Dermis microvascular lymphatic vessel endothelial cell (primary cell): ENCODE results near the gene UBB. TPM values are rescaled to one million over a fixed set of nuclear protein-coding genes. Genes with fewer than 3 reads are reported as not detected.
A peak's percentile ranks its signal among the peaks of the same experiment; 100 is the strongest.

Experiments used
- DNase-seq, 2 donors: peaks; one replicate each; pipeline versions ENCODE4 v3.0.0 to v3.0.0-alpha.2; 2010; ENCODE audit warnings: low read depth in 2 of 2
- total RNA-seq: library from RNA; depleted of rRNA; stranded (reverse); fragments of >200 nt; gene quantifications from 2 replicates; pipeline ENCODE4 v1.2.1, GENCODE V29; 2014

Gene UBB
- total RNA-seq, 1 donor from 2014 or later: 2,481 TPM

GRCh38 chr17:16417896-16418684, 37.2 kb downstream of the UBB start:
- no peak for DNase-seq

DNA sequence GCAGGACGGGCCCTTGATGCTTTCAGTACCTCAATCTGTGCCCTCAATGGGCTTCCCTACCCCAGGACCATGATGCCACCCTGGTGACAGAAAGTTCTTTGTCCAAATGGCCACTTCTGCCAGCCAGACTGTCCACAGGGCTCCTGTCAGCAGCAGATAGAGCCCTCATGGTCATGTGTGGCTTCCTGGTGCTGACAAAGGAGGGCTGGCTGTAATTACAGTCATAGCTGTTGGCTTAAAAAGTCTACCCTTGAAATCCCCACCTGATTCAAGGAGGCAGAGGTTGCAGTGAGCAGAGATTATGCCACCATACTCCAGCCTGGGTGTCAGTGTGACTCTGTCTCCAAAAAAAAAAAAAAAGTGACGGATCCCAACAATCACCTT, 37.8 kb downstream of the UBB start:
- no peak for DNase-seq

GRCh38 chr17:16419074-16419928, 38.4 kb downstream of the UBB start:
- peak in 1 of 2 donors; percentile 77 for DNase-seq

- DNase-seq: no peak
These were observed 39.0 kb downstream of the UBB start for GRCh38 chr17:16419929-16420271.

GRCh38 chr17:16422416-16422815, 41.5 kb downstream of the UBB start:
- DNase-seq: no peak

GRCh38 chr17:16423226-16423872, 42.5 kb downstream of the UBB start:
- DNase-seq: no peak

DNA sequence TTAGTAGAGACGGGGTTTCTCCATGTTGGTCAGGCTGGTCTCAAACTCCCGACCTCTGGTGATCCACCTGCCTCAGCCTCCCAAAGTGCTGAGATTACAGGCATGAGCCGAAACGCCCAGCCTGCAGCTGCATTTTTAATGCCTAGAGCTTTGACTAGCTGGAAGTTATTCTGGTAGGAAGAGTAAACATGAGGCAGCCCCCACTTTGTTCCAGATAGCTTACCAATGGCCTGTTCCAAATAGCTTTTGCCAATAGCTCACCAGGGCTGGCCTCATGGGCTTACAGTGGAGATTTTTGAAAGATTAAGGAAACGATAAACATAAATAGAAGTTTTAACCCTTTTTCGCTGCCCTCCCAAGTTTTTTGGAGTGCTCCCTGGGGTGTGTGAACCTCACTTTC, 44.3 kb downstream of the UBB start:
- DNase-seq: no peak

DNA sequence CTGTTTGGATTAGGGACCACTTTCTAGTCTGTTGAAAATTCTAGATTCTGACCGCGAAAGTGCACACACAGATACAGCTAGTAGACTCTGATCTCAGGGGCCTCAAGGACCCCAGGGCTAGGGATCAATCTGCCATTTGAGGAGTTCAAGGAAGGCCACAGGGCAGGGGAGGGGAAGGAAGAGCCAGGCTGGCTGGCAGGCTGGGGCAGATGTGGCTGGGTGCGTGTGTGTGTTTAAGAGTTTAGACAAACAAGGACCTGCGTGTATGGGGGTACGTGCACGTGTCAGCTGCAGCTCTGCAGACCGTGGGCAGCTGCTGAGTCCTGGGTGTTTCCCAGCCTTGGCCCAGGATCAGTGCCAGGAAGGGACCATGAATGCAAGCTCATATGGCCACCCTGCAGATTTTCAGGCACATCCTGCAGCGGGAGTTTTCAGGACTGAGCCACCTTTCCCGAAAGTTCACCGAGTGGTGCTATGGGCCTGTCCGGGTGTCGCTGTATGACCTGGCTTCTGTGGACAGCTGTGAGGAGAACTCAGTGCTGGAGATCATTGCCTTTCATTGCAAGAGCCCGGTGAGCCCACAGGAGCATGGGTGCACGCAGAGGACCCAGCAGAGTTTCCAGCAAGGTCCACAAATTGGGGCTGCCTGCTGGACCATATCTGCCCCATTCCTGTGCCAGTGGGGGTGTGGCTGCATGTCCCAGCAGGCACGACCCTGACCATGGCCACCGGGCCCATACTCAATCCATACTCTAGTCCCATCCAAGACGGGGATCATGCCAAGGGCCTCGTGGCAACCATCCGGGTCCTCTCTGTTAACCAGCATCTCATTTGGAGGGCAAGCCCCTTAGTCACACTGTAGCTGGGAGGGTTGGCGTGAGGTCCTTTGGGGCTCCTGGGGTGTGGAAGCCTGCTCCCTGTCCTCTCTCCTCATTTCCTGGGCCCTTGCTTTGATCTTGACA, 45.1 kb downstream of the UBB start:
- DNase-seq: no peak

DNA sequence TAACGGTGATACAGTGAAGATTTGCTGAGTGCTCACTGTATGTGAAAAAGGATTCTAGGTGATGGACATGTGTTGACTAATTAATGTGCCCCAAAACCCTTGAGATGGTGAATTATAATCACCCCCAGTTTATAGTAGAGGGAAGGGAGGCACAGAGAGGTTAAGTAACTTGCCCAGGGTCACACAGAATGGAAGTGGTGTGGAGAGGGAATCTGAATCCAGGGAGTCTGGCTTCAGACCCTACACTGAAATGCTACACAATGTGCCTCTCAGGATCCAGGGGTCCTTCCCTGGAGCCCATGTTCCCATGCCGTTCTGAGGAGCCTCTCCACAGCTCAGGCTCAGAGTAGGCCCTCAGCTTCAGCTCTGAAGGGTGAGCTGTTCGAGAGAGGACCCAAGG, 46.1 kb downstream of the UBB start:
- DNase-seq: no peak

- DNase-seq: peak in 1 of 2 donors; percentile 54
These were observed 47.4 kb downstream of the UBB start for GRCh38 chr17:16428098-16428882.

GRCh38 chr17:16429083-16429482, 48.2 kb downstream of the UBB start:
- no peak for DNase-seq

DNA sequence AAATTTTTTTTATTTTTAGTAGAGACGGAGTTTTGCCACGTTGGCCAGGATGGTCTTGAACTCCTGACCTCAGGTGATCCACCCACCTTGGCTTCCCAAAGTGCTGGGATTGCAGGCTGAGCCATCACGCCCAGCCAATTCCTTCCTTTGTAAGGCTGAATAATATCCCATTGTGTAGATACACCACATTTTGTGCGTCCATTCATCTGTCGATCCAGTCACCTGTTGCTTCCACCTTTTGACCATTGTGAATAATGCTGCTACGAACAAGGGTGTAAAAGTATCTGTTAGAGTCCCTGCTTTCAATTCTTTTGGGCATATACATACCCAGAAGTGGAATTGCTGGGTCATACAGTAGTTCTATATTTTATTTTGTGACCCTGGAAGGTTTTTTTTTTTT, 49.8 kb downstream of the UBB start:
- no peak for DNase-seq

DNA sequence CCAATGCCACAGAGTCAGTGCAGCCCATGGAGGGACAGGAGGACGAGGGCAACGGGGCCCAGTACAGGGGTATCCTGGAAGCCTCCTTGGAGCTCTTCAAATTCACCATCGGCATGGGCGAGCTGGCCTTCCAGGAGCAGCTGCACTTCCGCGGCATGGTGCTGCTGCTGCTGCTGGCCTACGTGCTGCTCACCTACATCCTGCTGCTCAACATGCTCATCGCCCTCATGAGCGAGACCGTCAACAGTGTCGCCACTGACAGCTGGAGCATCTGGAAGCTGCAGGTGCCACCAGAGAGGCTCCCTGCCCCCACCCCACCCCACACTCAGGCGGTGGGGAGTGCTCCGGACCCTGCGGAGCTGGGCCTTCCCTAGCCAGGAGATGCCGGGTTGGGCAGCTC, 51.1 kb downstream of the UBB start:
- no peak for DNase-seq

Other genes starting within 250 kb of the UBB start
- gene NCOR1, start 165.6 kb upstream of the UBB start, total RNA-seq: 67.4 and 85.3 TPM in 2 replicates
- gene PIGL, start 163.9 kb upstream of the UBB start, total RNA-seq: 8.9 and 11.8 TPM in 2 replicates
- 8.9 and 16.9 TPM in 2 replicates for gene CENPV, start 27.6 kb upstream of the UBB start, total RNA-seq
- gene TRPV2, start 34.5 kb downstream of the UBB start, total RNA-seq: 23.2 and 36.8 TPM in 2 replicates
- 1.2 and 1.4 TPM in 2 replicates for gene LRRC75A, start 111.1 kb downstream of the UBB start, total RNA-seq
- 1.8 and 2.5 TPM in 2 replicates for gene ZNF287, start 188.1 kb downstream of the UBB start, total RNA-seq